ENCODE measurements around the gene TSC22D1. TPM values are rescaled to one million over a fixed set of nuclear protein-coding genes. Genes with fewer than 3 reads are reported as not detected.
"Not testable (repeated sequence)": the region's sequence is repeated elsewhere in the genome, so short reads cannot be mapped to it uniquely, and the experiment has no call there.

The TSC22D1 gene
- total RNA-seq, 4 donors from 2014 or later = 48.8 to 138 (median 92.7) TPM

DNA sequence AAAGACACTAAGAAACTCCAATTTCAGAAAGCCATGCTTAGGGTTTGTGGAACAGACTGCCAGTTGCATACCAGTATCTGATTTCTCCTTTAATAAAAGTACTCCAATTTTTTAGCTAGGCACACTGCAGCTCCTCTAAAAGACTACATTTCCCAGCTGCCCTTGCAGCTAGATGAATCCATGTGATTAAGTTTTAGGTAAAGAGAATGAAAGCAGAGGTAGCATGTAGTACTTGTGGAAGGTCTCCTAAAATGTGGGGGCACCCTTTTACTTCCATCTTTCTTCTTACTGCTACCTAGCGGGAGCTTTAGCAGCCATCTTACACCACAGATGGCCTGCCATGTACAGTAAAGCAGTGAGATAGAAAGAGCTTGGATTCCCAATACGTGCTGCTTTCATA, 33.0 kb upstream of the TSC22D1 start:
- DNase-seq (ENCODE audit: low spot score) = no peak
- TF ChIP-seq, protein P1, sequence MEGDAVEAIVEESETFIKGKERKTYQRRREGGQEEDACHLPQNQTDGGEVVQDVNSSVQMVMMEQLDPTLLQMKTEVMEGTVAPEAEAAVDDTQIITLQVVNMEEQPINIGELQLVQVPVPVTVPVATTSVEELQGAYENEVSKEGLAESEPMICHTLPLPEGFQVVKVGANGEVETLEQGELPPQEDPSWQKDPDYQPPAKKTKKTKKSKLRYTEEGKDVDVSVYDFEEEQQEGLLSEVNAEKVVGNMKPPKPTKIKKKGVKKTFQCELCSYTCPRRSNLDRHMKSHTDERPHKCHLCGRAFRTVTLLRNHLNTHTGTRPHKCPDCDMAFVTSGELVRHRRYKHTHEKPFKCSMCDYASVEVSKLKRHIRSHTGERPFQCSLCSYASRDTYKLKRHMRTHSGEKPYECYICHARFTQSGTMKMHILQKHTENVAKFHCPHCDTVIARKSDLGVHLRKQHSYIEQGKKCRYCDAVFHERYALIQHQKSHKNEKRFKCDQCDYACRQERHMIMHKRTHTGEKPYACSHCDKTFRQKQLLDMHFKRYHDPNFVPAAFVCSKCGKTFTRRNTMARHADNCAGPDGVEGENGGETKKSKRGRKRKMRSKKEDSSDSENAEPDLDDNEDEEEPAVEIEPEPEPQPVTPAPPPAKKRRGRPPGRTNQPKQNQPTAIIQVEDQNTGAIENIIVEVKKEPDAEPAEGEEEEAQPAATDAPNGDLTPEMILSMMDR (IDR thresholded peaks at IDR 0.05) = no peak
- ATAC-seq (ENCODE audit: low FRiP score) = no peak

DNA sequence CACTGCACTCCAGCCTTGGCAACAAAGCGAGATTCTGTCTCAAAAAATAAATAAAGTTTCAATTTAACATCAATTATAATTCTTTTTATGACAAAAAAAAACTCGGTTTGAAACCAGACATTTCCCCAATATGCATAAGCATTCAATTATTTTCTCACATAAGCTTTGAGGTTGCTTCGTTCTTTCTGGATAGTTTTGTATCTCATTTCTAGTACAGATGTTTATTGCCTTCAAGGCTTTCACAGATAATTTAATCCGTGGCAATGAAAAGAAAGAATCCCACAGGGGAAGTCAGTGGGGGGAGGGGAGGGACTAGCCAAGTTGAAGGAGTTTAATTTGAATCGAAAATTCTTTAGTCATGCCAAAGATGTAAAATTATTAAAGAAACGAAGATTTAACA, 29.6 kb upstream of the TSC22D1 start:
- ATAC-seq (ENCODE audit: low FRiP score) (no peak), DNase-seq (ENCODE audit: low spot score) (no peak)
- TF ChIP-seq, protein P1 (IDR thresholded peaks at IDR 0.05) = no peak

DNA sequence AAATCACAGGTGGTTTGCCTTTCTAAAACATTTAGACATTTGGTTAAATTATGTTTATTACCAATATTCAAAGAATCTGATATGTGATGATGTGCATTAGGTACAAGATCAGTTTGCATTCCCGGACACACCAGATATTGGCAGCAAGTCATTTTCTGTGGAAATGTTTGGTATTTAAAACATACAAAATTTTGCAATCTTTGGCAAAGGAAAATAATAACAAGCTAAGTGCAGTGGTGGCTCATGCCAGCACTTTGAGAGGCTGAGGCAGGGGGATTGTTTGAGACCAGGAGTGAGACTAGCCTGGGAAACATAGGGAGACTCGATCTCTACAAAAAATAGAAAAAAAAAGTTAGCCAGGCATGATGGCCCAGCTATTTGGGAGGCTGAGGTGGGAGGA, 29.1 kb upstream of the TSC22D1 start:
- TF ChIP-seq, protein P1 (IDR thresholded peaks at IDR 0.05) = no peak
- no peak for DNase-seq (ENCODE audit: low spot score)
- ATAC-seq (ENCODE audit: low FRiP score) = no peak

DNA sequence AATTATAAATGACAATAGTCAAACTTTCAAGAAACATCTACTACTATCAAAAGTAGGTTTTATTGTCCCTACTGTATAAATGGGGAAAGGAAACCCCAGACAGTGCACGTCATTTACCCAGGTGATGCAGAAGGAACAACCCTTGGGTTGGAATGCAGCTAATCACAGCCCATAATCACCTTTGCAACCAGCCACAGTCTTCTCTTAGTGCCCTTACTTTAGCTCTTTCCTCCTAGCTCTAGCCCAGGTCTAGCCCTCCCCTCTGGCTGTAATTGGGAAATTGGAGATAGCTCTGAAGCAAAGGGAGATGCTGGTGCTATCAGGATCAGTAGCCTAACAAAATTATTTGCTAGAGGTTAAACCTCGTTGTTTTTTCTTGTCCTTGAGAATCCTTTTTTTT, 25.5 kb upstream of the TSC22D1 start:
- TF ChIP-seq, protein P1 (IDR thresholded peaks at IDR 0.05) = no peak
- DNase-seq (ENCODE audit: low spot score) = no peak
- ATAC-seq (ENCODE audit: low FRiP score) = no peak

DNA sequence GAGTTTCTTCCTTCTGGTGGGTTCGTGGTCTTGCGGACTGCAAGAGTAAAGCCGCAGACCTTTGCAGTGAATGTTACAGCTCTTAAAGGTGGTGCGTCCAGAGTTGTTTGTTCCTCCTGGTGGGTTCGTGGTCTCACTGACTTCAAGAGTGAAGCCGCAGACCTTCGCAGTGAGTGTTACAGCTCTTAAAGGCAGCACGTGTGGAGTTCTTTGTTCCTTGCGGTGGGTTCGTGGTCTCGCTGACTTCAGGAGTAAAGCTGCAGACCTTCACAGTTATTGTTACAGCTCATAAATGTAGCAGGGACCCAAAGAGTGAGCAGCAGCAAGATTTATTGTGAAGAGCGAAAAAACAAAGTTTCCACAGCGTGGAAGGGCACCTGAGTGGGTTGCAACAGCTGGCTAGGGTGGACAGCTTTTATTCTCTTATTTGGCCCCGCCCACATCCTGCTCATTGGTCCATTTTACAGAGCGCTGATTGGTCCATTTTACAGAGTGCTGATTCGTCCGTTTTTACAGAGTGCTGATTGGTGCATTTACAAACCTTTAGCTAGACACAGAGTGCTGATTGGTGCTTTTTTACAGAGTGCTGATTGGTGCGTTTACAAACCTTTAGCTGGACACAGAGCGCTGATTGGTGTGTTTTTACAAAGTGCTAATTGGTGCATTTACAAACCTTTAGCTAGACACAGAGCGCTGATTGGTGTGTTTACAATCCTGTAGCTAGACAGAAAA, 17.9 kb upstream of the TSC22D1 start:
- ATAC-seq (ENCODE audit: low FRiP score); DNase-seq (ENCODE audit: low spot score): not testable (repeated sequence)

DNA sequence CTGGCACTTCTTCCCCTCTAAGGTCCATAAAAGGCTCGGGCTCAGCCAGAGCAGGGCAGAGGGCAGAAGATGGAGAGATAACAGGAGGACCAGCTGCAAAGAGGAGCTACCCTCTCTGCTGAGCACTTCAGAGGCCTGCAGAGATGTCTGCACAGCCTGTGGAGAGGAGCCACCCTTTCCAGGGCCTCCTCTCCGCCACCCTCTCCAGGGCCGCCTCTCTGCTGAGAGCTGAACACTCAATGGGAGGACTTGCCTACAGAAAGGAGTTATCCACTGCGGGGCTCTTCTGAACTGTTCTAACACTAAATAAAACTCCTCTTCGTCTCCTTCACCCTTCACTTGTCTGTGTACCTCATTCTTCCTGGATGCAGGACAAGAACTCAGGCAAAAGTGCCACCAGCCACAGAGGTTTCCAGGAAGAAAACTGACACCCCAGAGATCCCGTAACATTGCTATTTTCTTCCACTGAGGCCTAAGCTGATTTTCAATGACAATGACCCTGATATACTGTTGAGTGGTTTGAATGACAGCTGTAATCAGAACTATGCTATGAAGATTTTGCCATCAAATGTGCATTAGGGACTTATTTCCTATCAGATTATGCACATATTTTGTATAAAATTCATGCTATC, 16.2 kb upstream of the TSC22D1 start:
- DNase-seq (ENCODE audit: low spot score) (no peak), ATAC-seq (ENCODE audit: low FRiP score) (no peak)
- TF ChIP-seq, protein P1 (IDR thresholded peaks at IDR 0.05) = no peak

DNA sequence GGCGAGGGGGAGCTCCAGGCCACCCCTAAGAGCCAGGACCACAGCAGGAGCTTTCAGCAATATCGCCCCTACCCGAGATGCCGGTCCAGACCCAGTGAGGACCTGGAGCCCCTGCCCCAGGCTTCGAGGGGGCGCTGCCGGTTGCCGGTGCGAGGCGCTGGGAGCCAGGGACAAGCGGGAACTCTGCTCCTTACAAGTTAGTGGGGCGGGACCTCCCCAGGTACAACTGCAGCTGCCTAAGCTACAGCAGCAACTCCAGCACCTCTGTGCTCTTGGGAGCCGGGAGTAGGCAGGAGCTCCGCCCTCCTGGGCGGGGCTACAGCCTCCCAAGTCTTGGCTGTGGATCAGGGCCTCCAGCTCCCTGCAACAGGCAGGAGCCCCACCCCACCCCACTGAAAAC, 15.2 kb upstream of the TSC22D1 start:
- ATAC-seq (ENCODE audit: low FRiP score) = no peak
- TF ChIP-seq, protein P1 (IDR thresholded peaks at IDR 0.05) = no peak
- no peak for DNase-seq (ENCODE audit: low spot score)

Data from omental fat pad (tissue), 4 donors.